ENCODE data around the gene OR51M1.
"Not testable (repeated sequence)": the region's sequence is repeated elsewhere in the genome, so short reads cannot be mapped to it uniquely, and the experiment has no call there.

Gene OR51M1, protein sequence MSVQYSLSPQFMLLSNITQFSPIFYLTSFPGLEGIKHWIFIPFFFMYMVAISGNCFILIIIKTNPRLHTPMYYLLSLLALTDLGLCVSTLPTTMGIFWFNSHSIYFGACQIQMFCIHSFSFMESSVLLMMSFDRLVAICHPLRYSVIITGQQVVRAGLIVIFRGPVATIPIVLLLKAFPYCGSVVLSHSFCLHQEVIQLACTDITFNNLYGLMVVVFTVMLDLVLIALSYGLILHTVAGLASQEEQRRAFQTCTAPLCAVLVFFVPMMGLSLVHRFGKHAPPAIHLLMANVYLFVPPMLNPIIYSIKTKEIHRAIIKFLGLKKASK

DNA sequence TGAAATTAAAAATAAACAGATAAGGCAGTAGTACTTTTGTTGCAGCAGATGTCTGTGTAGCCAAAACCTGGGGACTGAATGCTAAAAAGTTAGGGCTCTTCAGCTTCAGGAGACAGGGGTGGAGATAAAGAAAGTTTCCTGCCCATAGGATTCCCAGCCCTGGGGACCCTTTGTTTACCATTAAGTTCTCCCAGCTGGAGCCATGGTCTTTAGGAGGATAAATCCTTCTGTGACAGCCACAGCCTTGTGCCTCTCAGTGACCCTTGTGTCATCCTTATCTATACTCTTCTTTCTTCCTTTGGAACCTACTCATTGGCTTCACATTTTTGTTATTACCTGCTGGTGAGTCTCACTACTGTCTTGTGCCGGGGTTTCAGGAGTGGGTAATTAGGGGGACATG is at the start of gene OR51M1:
Gene OR51M1, plus strand, starts transcription at position 237 of the 400 bp plus-strand sequence. CDS start 5,587 bp downstream, outside the sequence.
- DNase-seq (ENCODE audit: low read depth in 3 of 3, low spot score in 1 of 3): no peak

- no peak for DNase-seq (ENCODE audit: low read depth in 3 of 3, low spot score in 1 of 3)
These were observed 48.4 kb upstream of the OR51M1 start for GRCh38 chr11:5335170-5335569.

DNA sequence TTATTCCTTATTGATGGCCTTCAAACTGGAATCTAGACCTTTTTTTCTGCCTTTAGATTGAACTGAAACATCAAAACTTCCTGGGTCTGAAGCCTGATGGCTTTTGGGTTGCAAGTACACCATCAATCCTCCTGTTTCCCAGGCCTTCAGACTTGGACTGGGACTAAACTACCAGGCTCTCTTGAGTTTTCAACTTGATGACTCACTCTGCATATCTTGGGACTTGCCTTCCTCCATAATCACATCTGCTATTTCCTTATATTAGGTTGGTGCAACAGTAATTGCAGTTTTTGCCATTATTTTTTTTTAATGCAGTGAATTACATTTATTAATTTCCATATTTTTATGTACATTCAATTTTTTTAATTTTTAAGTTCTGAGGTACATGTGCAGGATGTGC is 47.3 kb upstream of the OR51M1 start:
- no peak for DNase-seq (ENCODE audit: low read depth in 3 of 3, low spot score in 1 of 3)

GRCh38 chr11:5337253-5337652 is 46.4 kb upstream of the OR51M1 start:
- not testable (repeated sequence) for DNase-seq (ENCODE audit: low read depth in 3 of 3, low spot score in 1 of 3)

GRCh38 chr11:5339771-5340322 is 43.8 kb upstream of the OR51M1 start:
- DNase-seq (ENCODE audit: low read depth in 3 of 3, low spot score in 1 of 3): no peak

- DNase-seq (ENCODE audit: low read depth in 3 of 3, low spot score in 1 of 3): no peak
These were observed 39.9 kb upstream of the OR51M1 start, which contains the start of gene OR51B5 for GRCh38 chr11:5343474-5344335. TSS of gene OR51B5 (minus strand) at chr11:5343524. CDS start at chr11:5343524, 0 bp downstream.

DNA sequence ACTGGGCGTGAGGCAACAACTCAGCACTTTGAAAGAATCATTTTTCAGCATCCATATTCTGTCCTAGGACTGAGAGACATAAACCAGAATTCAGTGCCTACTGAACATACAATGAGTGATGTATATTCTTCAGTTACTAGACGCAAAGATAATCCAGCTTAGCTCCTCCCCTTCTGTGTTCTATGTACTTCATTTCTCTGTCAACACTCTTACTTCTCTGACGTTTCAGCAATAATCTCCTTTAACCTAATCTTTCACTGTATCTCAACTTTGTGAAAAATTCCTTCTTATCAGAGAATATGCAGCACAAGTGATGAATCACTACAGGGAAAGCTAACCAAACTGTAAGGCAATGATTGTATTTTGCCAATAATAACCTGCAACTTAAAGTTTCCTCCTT is 37.8 kb upstream of the OR51M1 start:
- DNase-seq (ENCODE audit: low read depth in 3 of 3, low spot score in 1 of 3): no peak

- no peak for DNase-seq (ENCODE audit: low read depth in 3 of 3, low spot score in 1 of 3)
These were observed 34.9 kb upstream of the OR51M1 start for GRCh38 chr11:5348551-5349194.

GRCh38 chr11:5349550-5349949 is 34.1 kb upstream of the OR51M1 start:
- no peak for DNase-seq (ENCODE audit: low read depth in 3 of 3, low spot score in 1 of 3)

DNA sequence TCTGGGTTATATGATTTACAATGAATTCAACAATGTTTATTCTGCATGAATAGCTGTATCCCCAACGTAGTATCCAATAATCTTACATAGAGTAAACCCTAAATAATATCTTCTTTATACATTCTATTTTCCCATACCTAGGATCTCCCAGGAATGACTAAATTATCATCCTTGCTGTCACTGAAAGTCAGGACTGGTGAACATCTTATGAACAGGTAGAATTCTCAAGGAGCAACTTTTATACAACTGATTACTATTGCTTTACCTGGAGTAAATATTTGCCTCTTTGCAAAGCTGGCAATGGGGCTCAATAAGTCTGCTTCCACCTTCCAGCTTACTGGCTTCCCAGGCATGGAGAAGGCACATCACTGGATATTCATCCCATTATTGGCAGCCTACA is 32.4 kb upstream of the OR51M1 start, which contains the start of gene OR51B6:
Gene OR51B6, plus strand, starts transcription at position 301 of the 400 bp plus-strand sequence. Its CDS starts 0 bp downstream, at position 301.
- no peak for DNase-seq (ENCODE audit: low read depth in 3 of 3, low spot score in 1 of 3)

DNA sequence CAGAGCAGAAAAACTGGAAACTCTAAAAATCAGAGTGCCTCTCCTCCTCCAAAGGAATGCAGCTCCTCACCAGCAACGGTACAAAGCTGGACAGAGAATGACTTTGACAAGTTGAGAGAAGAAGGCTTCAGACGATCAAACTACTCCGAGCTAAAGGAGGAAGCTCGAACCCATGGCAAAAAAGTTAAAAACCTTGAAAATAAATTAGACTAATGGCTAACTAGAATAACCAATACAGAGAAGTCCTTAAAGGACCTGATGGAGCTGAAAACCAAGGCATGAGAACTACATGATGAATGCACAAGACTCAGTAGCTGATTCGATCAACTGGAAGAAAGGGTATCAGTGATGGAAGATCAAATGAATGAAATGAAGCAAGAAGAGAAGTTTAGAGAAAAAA is 27.6 kb upstream of the OR51M1 start:
- not testable (repeated sequence) for DNase-seq (ENCODE audit: low read depth in 3 of 3, low spot score in 1 of 3)

GRCh38 chr11:5362017-5362625 is 21.5 kb upstream of the OR51M1 start:
- no peak for DNase-seq (ENCODE audit: low read depth in 3 of 3, low spot score in 1 of 3)

DNA sequence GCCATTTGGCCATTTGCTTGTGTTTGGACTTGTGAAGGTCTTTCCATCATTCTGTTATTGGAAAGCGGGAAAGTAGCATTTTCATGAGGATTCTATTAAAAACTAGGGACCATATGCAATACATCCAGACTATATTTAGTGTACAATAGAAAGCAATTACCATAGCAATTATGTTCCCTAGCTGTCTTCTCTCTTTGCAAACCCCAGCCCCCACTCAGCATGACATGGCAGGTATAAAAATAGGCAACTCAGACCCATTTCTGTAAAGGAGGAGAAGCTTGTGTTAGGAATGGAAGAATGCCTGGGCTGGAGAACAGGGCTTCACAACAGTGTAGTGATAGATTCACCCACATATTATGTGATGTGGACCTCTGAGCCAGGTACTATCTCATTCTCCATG is 19.9 kb upstream of the OR51M1 start:
- DNase-seq (ENCODE audit: low read depth in 3 of 3, low spot score in 1 of 3): no peak

- no peak for DNase-seq (ENCODE audit: low read depth in 3 of 3, low spot score in 1 of 3)
These were observed 19.4 kb upstream of the OR51M1 start for GRCh38 chr11:5364214-5364613.

DNA sequence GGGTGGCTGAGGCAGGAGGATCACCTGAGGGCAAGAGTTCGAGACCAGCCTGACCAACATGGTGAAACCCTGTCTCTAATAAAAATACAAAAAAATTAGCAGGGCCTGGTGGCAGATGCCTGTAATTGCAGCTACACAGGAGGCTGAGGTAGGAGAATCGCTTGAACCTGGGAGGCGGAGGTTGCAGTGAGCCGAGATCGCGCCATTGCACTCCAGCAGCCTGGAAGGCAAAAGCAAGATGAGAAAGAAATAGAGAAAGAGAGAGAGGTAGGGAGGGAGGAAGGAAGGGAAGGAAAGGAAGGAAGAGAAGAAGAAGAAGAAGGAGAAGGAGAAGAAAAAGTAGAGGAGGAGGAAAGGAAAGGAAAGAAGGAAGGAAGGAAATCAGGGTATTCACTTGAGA is 17.2 kb upstream of the OR51M1 start:
- DNase-seq (ENCODE audit: low read depth in 3 of 3, low spot score in 1 of 3): not testable (repeated sequence)

DNA sequence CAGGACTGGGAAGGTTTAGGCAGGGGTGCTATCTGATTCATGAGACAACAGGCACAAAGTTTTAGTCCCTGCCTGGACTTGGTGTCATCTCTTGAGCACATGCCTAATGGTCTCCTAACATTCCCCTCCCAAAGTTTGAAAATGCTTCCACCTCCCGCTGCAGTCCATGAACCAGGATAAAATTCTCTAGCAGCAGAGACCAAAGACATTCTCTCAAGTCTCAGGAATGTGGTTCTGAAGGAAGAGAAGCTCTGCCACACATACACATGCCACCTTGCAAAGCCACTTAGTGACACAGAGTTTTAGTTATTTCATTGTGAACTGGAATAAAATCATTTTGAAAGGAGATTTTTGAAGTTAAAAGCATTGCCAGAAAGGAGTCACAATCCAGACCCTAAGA is 16.8 kb upstream of the OR51M1 start:
- no peak for DNase-seq (ENCODE audit: low read depth in 3 of 3, low spot score in 1 of 3)

DNA sequence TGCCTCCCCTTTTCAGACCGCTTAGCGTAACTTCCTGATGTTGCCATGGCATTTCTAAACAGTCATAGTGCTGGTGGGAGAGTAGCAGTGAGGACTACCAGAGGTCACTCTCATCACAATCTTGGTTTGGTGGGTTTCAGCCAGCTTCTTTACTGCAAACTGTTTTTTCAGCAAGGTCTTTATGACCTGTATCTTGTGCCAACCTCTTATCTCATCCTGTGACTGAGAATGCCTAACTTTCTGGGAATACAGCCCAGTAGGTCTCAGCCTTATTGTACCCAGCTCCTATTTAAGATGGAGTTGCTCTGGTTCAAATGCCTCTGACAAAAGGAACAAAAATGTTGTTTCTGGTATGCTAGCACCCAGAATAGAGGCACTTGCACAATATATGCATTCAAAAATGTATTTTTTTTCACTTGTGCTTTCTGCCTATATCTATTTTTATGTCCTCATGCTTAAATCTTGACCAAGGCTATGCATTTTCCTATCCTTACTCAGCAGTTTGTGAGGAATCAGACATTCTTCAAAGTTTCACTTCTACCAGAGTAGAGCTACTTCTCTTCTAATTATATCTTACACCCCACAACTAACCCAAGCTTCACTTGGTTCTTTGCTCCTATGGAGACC is 16.1 kb upstream of the OR51M1 start:
- no peak for DNase-seq (ENCODE audit: low read depth in 3 of 3, low spot score in 1 of 3)

- DNase-seq (ENCODE audit: low read depth in 3 of 3, low spot score in 1 of 3): no peak
These were observed 15.0 kb upstream of the OR51M1 start for GRCh38 chr11:5368502-5369043.

GRCh38 chr11:5369789-5370188 is 13.8 kb upstream of the OR51M1 start:
- DNase-seq (ENCODE audit: low read depth in 3 of 3, low spot score in 1 of 3): no peak

- DNase-seq (ENCODE audit: low read depth in 3 of 3, low spot score in 1 of 3): no peak
These were observed 2.8 kb upstream of the OR51M1 start for GRCh38 chr11:5380740-5381342.

All from stimulated activated CD4-positive, alpha-beta T cell treated with anti-CD3 and anti-CD28 coated beads, TNF-alpha, amount 100 ng/mL, for 1 hour (primary cell).